BJ (cell line): ENCODE results near the gene KCNG2. TPM values are rescaled to one million over a fixed set of nuclear protein-coding genes. Genes with fewer than 3 reads are reported as not detected.

Experiments
- CTCF ChIA-PET: fragments of 350-600 bp; formaldehyde crosslinking; extraction: SDS; loops from one replicate; lab custom pipeline; 2021; ENCODE audit warnings: antibody characterized with exemption, inconsistent platforms; lab: Yijun Ruan, JAX
- POLR2A ChIA-PET: fragments of 300-600 bp; sonication (Branson Sonifier 250); formaldehyde crosslinking; extraction: SDS; loops from one replicate; lab custom pipeline; 2021; ENCODE audit warnings: antibody characterized with exemption; lab: Charles Lee
- DNase-seq: peaks from one replicate; pipeline ENCODE4 v3.0.0-alpha.2; 2011; ENCODE audit warnings: low read depth
- H3K27me3 ChIP-seq: 2 replicates; pipeline ENCODE4 v1.6.0; 2011; ENCODE audit warnings: low read length; ENCODE audit not compliant: control insufficient read depth, insufficient read depth
- H3K36me3 ChIP-seq: 2 replicates; pipeline ENCODE4 v1.5.1; 2011; ENCODE audit warnings: low read length; ENCODE audit not compliant: control insufficient read depth, insufficient read depth
- H3K4me3 ChIP-seq: 2 replicates; pipeline ENCODE4 v1.5.1; 2011; ENCODE audit warnings: low read depth, mild to moderate bottlenecking, control low read depth, low read length
- polyA plus RNA-seq: library from polyadenylated mRNA; depleted of rRNA; stranded (reverse); fragments of >200 nt; gene quantifications from 2 replicates; pipeline ENCODE4 v1.2.3, GENCODE V29; 2011
- TF ChIP-seq, protein P1 (sequence below): IDR thresholded peaks from 2 replicates; pipeline ENCODE4 v1.5.1; 2011; ENCODE audit warnings: low read depth, mild to moderate bottlenecking, control low read depth, inconsistent platforms, low read length, moderate library complexity; ENCODE audit not compliant: insufficient read depth

The KCNG2 gene
- polyA plus RNA-seq, 1 experiment, result not detected

DNA sequence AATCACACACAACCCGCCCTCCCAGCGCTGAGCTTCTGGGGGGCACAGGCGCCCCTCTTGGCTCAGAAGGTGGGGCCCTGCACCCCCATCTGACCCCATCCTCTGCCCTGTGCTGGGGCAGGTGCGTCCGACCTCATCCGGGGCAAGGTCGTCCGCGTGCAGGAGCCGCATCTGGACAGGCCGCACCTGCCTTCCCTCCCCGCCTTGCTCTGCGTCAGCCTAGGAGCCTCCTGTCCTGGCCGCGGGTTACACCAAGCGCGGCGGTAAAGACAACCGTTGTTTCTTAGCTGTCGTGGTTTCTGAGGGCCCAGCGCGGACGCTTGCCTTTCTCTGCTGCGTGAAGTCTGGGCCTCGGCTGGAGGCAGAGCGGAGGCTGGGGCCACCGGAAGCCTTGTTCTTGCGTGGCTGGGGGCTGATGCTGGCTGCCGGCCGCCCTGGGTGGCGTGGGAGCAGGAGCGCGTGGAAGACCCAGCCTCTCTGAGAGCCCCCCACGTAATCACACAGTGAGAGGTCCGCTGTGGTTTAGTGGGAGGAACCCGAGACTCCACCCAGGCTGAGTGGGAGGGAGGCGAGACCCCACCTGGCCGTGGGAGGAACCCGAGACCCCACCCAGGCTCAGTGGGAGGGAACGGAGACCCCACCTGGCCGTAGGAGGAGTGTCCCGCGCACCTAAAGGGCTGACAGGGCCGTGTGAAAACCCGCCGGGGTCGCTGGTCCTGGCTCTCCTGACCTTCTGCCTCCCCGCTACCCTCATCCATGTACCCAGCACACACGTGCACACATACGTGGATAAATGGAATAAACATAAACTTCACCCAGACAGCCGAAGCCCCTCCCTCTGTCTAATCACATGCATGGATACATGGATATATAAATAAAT is 51.8 kb downstream of the KCNG2 start:
- CTCF ChIA-PET, result no interaction called here

GRCh38 chr18:79850731-79851130 is 53.0 kb downstream of the KCNG2 start:
- Histone ChIP-seq H3K27me3 (no peaks in the 10 kb centered on the region), H3K4me3 (no peak overlapping the region), H3K36me3 (no peaks in the 10 kb centered on the region)
- ChIA-PET POLR2A (no interaction called here), CTCF (no interaction called here)
- DNase-seq, result no peak
- TF ChIP-seq, protein P1, sequence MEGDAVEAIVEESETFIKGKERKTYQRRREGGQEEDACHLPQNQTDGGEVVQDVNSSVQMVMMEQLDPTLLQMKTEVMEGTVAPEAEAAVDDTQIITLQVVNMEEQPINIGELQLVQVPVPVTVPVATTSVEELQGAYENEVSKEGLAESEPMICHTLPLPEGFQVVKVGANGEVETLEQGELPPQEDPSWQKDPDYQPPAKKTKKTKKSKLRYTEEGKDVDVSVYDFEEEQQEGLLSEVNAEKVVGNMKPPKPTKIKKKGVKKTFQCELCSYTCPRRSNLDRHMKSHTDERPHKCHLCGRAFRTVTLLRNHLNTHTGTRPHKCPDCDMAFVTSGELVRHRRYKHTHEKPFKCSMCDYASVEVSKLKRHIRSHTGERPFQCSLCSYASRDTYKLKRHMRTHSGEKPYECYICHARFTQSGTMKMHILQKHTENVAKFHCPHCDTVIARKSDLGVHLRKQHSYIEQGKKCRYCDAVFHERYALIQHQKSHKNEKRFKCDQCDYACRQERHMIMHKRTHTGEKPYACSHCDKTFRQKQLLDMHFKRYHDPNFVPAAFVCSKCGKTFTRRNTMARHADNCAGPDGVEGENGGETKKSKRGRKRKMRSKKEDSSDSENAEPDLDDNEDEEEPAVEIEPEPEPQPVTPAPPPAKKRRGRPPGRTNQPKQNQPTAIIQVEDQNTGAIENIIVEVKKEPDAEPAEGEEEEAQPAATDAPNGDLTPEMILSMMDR, result no peak

More for the DNA sequence above, 51.8 kb downstream of the KCNG2 start:
- TF ChIP-seq, protein P1, result no peak
- POLR2A ChIA-PET, result no interaction called here
- Histone ChIP-seq H3K36me3 (no peaks in the 10 kb centered on the region), H3K27me3 (no peaks in the 10 kb centered on the region), H3K4me3 (no peak overlapping the region)
- DNase-seq, result no peak

DNA sequence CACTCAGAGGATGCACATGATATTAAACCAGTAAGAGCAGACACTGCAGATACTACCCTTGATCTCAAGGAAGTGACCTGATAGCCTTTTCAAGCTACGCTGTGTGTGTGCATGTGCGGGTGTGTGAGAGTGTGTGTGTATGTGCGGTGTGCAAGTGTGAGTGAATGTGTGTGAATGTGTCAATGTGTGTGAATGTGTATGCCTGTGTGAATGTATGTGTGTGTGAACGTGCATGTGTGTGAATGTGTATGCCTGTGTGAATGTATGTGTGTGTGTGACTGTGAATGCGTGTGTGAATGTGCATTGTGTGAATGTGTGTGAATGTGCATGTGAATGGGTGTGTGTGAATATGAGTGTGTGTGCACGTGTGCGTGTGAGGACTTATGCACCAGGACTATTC is 53.8 kb downstream of the KCNG2 start:
- DNase-seq, result no peak
- Histone ChIP-seq H3K36me3 (no peaks in the 10 kb centered on the region), H3K27me3 (no peaks in the 10 kb centered on the region), H3K4me3 (no peak overlapping the region)
- TF ChIP-seq, protein P1, result no peak
- POLR2A ChIA-PET, result no interaction called here
- CTCF ChIA-PET, result no interaction called here

GRCh38 chr18:79851950-79852349 is 54.2 kb downstream of the KCNG2 start:
- POLR2A ChIA-PET, result no interaction called here
- H3K27me3 ChIP-seq, result no peaks in the 10 kb centered on the region
- TF ChIP-seq, protein P1, result no peak
- DNase-seq, result no peak
- no peak overlapping the region for H3K4me3 ChIP-seq
- H3K36me3 ChIP-seq, result no peaks in the 10 kb centered on the region
- CTCF ChIA-PET, result no interaction called here

DNA sequence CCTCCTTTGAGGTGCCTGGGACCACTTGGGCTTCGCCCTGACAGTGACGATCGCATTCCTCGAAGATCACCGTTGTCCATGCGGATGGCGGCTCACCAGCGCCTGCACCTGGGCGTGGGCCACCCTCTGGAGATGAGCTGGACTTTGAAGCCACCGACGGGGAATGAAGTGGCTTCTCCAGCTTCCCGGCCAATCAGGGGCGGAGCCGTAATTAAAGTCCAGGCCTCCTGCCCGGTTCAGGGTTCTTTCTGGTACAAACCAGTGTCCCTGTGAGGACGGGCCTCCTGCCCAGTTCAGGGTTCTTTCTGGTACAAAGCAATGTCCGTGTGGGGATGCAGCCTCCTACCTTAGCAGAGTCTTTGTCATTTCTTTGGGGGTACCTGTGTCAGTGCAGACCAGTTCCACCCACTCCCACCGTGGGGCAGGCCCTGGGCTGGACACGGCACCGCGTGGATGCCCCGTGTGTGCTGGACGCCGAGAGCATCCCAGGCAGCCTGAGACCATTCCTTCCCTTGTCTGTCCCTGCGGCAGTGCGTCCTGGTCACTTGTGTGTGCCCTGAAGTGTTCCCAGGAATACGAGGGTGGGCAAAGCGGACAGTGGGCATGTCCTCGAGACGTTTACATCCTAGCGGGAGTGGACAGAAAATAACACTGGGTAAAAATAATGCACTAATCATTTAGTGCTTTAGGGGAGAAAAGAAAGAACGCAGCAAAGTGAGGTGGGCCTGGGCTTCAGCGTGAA is 55.0 kb downstream of the KCNG2 start:
- Histone ChIP-seq H3K27me3 (no peaks in the 10 kb centered on the region), H3K4me3 (no peak overlapping the region), H3K36me3 (no peaks in the 10 kb centered on the region)
- TF ChIP-seq, protein P1, result no peak
- no peak for DNase-seq
- ChIA-PET POLR2A (no interaction called here), CTCF (no interaction called here)
